Activated T-helper 1 cell treated with anti-CD3 and anti-CD28 coated beads, Interleukin-2, amount 50 U/mL, for 16 hours (primary cell): ENCODE data around the gene TSPAN4.

Experiments
- DNase-seq, 2 donors: peaks; one replicate each; pipeline ENCODE4 v3.0.0-alpha.2; 2020; ENCODE audit warnings: low read depth in 1 of 2, low spot score in 1 of 2

The TSPAN4 gene

GRCh38 chr11:848380-848931 is 5.8 kb downstream of the TSPAN4 start:
- peak; percentile 37 to 47 for DNase-seq

DNA sequence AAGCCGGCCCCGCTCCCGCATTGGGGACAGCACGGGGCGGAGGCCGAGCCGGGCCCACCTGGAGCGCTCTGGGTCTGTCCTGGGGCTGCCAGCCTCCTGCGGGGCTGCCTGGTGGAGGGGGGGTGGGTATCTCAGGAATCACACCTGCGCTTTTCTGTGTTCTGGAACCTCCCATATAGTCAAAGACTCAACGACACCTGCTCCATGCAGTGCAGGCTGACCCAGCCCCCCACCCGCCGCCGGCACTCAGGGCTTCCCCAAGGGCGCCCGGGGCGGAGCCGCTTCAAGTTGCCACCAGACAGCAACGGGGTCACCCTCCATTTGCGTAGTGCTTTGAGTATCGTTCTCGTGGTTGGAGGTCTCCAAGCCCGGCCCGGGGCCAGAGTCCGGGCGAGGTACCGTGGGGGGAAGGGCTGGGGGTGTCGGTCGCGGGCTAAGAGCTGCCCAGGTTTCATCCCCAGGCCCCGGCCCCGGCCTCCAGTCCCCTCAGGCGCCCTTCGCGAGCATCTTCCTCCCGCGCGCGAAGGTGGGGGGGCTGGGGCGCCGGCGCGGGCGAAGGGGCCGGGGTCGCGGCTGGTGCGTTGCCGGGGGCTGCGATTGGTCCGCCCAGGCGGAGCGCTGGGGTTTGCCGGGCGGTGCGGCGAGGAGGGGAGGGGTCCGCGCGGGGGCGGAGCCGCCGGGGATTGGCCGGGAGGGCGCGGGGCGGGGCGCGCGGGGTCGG is 6.6 kb downstream of the TSPAN4 start:
- DNase-seq = no peak

GRCh38 chr11:849951-850774 is 7.5 kb downstream of the TSPAN4 start:
- DNase-seq = no peak

DNA sequence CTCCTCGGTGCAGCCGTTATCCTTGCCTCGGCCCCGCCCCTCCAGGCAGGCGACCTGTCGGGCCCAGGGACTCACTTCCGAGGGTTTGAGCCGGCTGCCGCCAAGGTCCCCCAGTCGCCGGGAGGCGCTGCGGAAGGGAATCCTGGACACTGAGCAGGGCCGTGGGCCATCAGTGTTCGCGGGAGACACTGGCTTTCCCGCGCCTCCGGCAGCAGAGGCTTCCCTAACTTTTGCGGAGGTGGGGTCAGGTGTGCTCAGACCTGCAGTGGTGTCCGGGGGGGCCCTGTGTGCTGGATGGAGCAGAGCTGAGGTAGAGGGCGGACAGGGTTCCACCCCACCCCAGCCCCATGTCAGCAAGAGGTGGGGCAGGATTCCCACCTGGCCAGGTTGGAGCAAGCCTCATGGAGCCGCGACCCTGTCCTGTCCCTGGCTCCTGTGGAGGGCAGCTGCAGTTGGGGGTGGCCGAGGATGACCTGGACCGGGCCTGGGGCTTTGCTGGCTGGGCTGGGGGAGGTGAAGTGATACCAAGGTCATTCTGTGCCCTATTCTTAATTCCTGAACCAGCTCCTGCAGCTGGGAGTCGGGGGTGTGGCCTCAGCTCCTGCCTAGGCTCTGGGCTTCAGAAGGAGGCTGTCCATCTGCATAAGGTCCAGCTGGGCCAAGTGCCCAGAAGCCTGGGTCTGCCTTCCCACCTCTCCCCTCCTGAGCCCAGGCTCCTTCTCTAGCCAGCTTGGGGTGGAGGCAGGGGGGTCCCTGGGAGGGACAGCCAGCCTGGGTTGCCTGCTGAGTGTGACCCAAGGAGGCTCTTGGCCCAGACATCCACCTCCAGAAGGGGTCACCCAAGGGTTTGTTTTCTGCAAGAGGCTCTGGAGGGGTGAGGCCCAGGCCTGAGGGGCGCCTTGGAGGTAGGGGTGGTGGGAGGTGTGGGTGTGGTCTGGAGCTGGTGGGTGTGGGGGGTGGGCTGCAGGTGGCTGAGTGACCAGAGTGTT is 8.4 kb downstream of the TSPAN4 start:
- no peak for DNase-seq

DNA sequence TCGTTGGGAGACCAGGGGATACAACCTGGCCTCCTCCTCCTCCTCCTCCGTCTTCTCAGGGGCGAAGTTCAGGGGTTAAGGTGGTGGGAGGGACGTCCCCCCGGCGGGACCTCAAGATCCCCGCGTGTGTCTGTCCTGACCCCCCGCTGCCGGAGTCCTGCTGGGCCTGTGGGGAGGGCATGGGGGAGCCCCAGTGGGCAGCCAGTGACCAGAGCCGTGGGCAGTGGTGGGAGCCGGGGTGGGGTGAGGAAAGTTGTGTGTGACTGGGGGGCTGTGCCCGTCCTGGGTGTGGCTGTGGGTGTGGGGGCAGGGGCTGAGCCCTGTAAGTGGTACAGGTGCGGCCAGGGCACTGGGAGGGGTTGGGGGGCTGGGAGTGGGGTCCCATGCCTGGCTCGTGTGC is 10.1 kb downstream of the TSPAN4 start:
- DNase-seq = no peak

DNA sequence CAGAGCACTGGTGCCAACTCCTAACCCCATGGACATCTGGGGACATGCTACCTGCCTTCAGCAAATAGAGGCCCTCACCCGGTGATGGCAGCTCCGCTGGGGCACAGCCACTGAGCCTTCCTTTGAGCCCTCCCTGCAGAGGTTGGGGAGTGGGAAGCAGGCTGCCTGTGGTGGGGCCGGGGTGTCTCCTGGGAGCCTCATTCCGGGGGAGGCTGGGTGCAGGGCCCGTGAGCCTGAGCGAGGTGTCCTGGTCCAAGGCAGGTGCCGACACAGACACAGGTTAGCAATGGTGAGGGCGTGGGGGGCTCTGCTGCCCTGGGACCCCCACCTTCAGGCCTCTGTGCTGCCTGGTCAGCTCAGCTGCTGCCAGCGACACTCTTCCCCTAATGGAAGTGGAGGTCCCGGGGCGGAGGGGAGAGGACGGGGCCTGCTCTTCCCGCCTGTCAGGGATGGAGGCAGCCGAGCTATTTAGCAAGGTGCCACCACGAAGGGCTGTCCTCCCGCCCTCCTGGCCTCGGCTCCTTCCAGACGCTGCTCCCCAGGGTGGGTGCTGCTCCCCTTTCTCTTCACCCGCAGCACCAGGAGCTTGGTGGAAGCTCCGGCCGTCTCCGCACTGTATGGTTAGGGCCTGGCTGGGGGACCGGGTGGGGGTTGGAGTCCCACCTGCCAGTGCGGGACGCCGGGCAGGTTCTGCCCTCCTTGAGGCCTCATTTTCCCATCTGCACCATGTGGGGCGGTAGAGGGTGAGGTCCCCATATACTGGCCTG is 11.2 kb downstream of the TSPAN4 start:
- no peak for DNase-seq

GRCh38 chr11:854601-855329 is 12.1 kb downstream of the TSPAN4 start:
- no peak for DNase-seq

DNA sequence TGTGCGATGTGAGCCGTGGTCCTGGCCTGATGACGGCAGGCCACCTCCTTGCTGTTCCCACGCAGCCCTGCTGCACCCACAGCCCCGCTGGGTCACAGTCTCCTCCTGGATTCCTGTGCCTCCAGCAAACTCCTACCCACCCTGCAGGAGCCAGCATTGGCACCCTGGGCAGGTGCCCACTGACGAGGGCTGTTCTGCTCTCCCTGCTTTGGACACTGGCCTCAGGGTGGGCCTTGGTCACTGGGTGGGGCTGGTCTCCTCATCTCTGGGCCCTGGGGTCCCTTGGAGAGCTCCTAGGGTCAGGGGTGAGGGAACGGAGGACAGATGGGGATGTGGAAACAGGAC is 12.7 kb downstream of the TSPAN4 start:
- no peak for DNase-seq

GRCh38 chr11:855796-856195 is 13.1 kb downstream of the TSPAN4 start:
- no peak for DNase-seq

GRCh38 chr11:856397-856796 is 13.7 kb downstream of the TSPAN4 start:
- no peak for DNase-seq

DNA sequence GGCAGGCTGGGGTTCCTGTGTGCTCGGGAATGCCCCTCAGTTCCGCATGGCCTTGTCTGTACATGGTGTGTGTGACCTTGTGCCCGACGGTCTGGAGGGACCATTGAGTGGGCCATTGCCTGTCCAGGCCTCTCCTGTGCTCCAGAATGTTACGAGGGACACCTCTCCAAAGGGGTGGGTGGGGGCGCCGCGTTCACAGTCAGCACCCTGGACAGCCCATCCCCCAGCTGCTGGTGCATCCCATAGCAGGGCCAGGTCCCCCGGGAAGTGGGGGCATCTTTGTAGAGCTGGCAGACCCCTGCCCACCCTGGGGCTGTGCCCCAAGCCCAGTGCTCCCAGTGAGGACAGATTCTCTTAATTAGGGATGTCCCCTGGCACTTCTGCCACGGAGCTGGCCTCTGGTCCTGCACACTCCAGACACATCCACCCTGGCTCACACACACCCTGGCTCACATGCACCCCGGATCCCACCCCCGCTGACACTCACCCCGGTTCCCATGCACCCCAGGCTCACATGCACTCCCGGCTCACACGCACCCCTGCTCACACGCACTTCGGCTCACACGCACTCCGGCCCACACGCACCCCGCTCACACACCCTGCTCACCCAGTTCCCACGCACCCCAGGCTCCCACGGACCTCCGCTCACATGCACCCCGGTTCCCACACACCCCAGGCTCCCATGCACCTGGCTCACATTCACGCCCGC is 15.6 kb downstream of the TSPAN4 start:
- no peak for DNase-seq

DNA sequence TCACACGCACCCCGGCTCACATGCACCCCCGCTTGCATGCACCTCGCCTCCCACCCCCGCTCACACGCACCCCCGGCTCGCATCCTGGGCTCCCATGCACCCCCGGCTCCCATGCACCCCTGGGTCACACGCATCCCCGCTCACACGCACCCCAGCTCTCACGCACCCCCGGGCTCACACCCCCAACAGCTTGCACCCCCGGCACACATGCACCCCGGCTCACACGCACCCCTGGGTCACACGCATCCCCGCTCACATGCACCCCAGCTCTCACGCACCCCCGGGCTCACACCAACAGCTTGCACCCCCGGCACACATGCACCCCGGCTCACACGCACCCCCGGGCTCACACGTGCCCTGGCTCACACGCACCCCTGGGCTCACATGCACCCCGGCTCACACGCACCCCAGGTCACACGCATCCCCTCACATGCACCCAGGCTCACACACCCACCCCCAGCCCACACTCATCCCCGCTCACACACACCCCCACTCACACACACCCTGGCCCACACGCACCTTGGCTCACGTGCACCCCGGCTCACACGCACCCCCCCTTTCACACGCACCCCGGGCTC is 16.2 kb downstream of the TSPAN4 start:
- DNase-seq = no peak

DNA sequence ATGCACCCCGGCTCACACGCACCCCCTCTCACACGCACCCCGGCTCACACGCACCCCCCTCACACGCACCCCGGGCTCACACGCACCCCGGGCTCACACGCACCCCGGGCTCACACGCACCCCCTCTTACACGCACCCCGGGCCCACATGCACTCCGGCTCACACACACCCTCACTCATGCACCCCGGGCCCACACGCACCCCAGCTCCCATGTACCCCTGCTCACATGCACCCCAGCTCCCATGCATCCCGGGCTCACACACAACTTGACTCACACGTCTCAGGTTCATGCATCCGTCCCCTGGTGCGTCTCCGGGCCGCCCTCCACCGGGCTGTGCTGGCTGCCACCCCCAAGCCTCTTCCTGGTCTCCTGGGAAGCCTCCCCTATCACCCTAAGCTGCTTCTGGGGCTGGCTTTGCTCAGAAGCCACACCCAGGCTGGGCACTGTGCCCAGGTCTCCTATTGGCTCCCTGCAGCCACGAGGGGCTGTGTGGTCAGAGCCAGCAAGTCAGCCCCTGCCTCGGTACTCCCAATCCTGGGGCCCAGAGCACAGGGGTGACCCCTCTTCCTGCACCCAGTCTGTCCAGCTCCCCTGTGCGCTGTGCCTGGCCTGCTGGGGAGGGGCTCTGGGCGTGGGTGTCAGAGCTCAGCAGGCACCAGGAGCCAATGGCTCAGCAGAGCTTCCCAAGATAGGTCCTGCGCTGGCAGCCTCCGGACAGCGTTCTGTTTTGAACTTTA is 16.9 kb downstream of the TSPAN4 start:
- DNase-seq = no peak

DNA sequence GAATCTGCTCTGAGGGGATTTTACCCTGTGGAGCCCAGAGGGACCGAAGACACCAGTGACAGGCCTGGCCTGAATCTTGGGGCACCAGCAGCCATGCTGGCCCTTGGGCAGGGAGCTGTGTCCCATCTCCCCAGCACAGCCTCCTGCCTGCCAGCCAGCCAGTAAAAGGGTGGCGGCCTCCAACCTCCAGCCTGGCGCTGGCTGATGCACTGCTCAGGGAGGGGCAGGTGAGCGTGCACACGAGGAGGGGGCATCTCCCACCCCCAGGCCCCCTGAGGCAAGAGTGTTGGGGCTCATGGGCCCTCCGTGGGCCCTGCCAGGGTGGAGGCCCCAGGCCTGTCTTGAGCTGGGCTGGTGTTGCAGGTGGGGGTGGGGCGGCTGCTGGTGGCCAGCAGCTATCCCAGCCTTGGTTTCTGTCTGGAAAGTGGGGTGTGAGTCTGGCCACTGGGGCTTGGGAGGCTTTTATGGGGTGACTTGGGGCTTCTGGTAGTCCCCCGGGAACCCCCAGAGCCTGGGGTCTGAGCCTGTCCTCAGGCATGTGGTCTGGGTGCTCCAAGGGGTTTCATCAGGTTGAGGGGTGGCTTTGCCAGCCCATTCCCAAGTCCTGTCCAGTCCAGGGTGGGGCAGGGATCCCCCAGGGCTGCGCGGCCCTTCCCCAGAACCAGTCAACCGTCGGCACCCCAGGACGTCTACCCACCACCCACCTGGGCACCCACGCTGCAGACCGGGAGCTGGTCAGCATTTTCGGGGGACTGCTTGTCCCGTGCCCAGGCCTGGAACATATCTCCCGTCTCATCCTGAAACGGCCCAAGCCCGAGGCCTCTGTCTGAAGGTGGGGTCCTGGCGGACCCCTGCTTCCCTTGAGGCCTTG is 17.8 kb downstream of the TSPAN4 start:
- no peak for DNase-seq

- no peak for DNase-seq
Observed at GRCh38 chr11:861105-861479, 18.4 kb downstream of the TSPAN4 start.

DNA sequence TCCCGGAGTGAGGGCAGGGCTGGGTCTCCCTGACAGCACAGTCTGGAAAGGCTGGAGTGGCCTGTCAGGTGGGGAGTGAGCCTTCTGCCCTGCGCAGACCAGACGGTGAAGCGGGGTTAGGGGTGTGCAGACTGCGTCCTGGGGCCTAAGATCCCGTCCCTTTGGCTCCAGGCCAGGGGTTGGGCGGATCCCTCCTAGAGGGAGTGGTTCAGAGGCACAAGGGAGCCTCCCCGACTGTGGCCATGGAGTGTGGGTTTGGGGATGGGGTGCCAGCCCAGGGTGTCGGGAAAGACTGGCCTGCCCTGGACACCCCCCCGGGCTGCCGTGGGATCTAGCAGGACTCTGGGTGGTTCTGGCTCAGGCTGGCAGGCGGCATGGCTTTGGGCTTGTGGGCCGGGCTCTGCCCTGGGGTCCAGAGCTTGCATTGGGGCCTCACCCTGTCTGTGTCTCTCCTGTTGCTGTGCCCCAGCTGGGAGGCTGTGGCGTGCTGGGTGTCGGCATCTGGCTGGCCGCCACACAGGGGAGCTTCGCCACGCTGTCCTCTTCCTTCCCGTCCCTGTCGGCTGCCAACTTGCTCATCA is 19.5 kb downstream of the TSPAN4 start:
- DNase-seq = no peak

DNA sequence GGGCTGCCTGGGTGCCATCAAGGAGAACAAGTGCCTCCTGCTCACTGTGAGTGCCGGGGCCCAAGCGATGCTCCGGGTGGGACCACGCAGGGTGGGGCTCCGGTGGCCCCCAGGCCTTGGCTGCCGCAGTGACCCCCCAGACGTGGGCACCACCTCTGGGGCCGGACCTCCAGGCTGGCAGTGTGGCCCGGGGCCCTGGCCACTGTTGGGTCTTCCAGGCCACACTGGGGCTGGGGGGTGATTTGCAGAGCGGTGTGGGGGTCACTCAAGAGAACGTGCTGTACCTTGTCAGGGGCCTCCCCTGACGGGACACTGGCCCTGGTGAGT is 20.0 kb downstream of the TSPAN4 start:
- DNase-seq = no peak
